ENCODE data around the gene SMYD3.

- TF ChIP-seq CTCF (tag by site-specific recombination; IDR thresholded peaks at IDR 0.05) = no peak
- no peak for TF ChIP-seq ZNF645 (tag by site-specific recombination; IDR thresholded peaks at IDR 0.05)
- no peak for TF ChIP-seq ZFHX2 (tag by site-specific recombination; conservative IDR thresholded peaks at IDR 0.05)
- no peak for TF ChIP-seq ZNF2 (tag by site-specific recombination; IDR thresholded peaks at IDR 0.05)
These were observed 134.5 kb downstream of the SMYD3 start for GRCh38 chr1:246372559-246372958.
